ENCODE data around the gene CLASP2.
A peak's percentile ranks its signal among the peaks of the same experiment; 100 is the strongest.

Gene CLASP2

GRCh38 chr3:33749546-33750210 is 31.6 kb upstream of the CLASP2 start:
- TF ChIP-seq ZNF565 (CRISPR knock-in tag; conservative IDR thresholded peaks at IDR 0.05; ENCODE audit: low read depth) (no peak), ISL1 (CRISPR knock-in tag; IDR thresholded peaks at IDR 0.05) (no peak), CSDC2 (CRISPR knock-in tag; IDR thresholded peaks at IDR 0.05) (no peak), TSHZ2 (CRISPR knock-in tag; IDR thresholded peaks at IDR 0.05) (no peak), POU6F1 (CRISPR knock-in tag; IDR thresholded peaks at IDR 0.05; ENCODE audit: borderline replicate concordance, low read depth) (no peak), OSR1 (CRISPR knock-in tag; IDR thresholded peaks at IDR 0.05) (no peak), ESRRG (CRISPR knock-in tag; IDR thresholded peaks at IDR 0.05) (no peak), TCF4 (CRISPR knock-in tag; IDR thresholded peaks at IDR 0.05; ENCODE audit: borderline replicate concordance) (no peak), ARNTL (CRISPR knock-in tag; IDR thresholded peaks at IDR 0.05; ENCODE audit: borderline replicate concordance, low read depth) (no peak), TOX (CRISPR knock-in tag; IDR thresholded peaks at IDR 0.05; ENCODE audit: borderline replicate concordance) (no peak), ZNF70 (CRISPR knock-in tag; IDR thresholded peaks at IDR 0.05) (no peak), ZC3H10 (CRISPR knock-in tag; IDR thresholded peaks at IDR 0.05) (no peak), PATZ1 (CRISPR knock-in tag; IDR thresholded peaks at IDR 0.05; ENCODE audit: borderline replicate concordance) (no peak), PPARA (CRISPR knock-in tag; IDR thresholded peaks at IDR 0.05; ENCODE audit: borderline replicate concordance) (no peak), CSRNP3 (CRISPR knock-in tag; IDR thresholded peaks at IDR 0.05) (no peak), ZFP3 (CRISPR knock-in tag; IDR thresholded peaks at IDR 0.05) (no peak), ZNF8 (CRISPR knock-in tag; IDR thresholded peaks at IDR 0.05) (no peak), CREB5 (CRISPR knock-in tag; IDR thresholded peaks at IDR 0.05; ENCODE audit: low read depth) (no peak), BACH2 (CRISPR knock-in tag; IDR thresholded peaks at IDR 0.05; ENCODE audit: borderline replicate concordance) (no peak), GLIS3 (CRISPR knock-in tag; IDR thresholded peaks at IDR 0.05) (no peak)

GRCh38 chr3:33746416-33747116 is 28.5 kb upstream of the CLASP2 start:
- no peak for ATAC-seq
- TF ChIP-seq ISL1 (CRISPR knock-in tag; IDR thresholded peaks at IDR 0.05) (no peak), RARB (CRISPR knock-in tag; IDR thresholded peaks at IDR 0.05) (no peak), CREB5 (CRISPR knock-in tag; IDR thresholded peaks at IDR 0.05; ENCODE audit: low read depth) (no peak), POU6F1 (CRISPR knock-in tag; IDR thresholded peaks at IDR 0.05; ENCODE audit: borderline replicate concordance, low read depth) (no peak), TSHZ2 (CRISPR knock-in tag; IDR thresholded peaks at IDR 0.05) (no peak)

More at GRCh38 chr3:33749546-33750210, 31.6 kb upstream of the CLASP2 start:
- peak; percentile 39; the same call in 2 of the 3 replicates for ATAC-seq

Data from SK-N-SH treated with all-trans-retinoic acid at 6 μM for 48 hours (cell line).